Amniotic stem cell (primary cell): ENCODE data around the gene PRR16.

ENCODE experiments used
- DNase-seq: peaks from one replicate; lab custom pipeline; 2025; lab: John Stamatoyannopoulos, UW

PRR16 gene

GRCh38 chr5:120516805-120517204 is 52.7 kb downstream of the PRR16 start:
- no peak for DNase-seq

GRCh38 chr5:120517607-120518252 is 53.6 kb downstream of the PRR16 start:
- DNase-seq, result no peak

GRCh38 chr5:120518581-120518980 is 54.5 kb downstream of the PRR16 start:
- no peak for DNase-seq

- DNase-seq, result no peak
Observed at GRCh38 chr5:120527251-120527650, 63.2 kb downstream of the PRR16 start.

GRCh38 chr5:120528609-120529008 is 64.5 kb downstream of the PRR16 start:
- no peak for DNase-seq

GRCh38 chr5:120529386-120529785 is 65.3 kb downstream of the PRR16 start:
- no peak for DNase-seq

- DNase-seq, result no peak
Observed at GRCh38 chr5:120531215-120531614, 67.1 kb downstream of the PRR16 start.

GRCh38 chr5:120532835-120533234 is 68.7 kb downstream of the PRR16 start:
- no peak for DNase-seq

GRCh38 chr5:120533581-120533980 is 69.5 kb downstream of the PRR16 start:
- no peak for DNase-seq

GRCh38 chr5:120535900-120536299 is 71.8 kb downstream of the PRR16 start:
- DNase-seq, result no peak

GRCh38 chr5:120538149-120538548 is 74.0 kb downstream of the PRR16 start:
- no peak for DNase-seq

GRCh38 chr5:120538644-120539043 is 74.5 kb downstream of the PRR16 start:
- DNase-seq, result no peak

- DNase-seq, result no peak
Observed at GRCh38 chr5:120539471-120539870, 75.4 kb downstream of the PRR16 start.

GRCh38 chr5:120540097-120540496 is 76.0 kb downstream of the PRR16 start:
- DNase-seq, result no peak

- DNase-seq, result no peak
Observed at GRCh38 chr5:120544043-120544442, 79.9 kb downstream of the PRR16 start.

GRCh38 chr5:120545007-120545406 is 80.9 kb downstream of the PRR16 start:
- DNase-seq, result no peak

- no peak for DNase-seq
Observed at GRCh38 chr5:120545951-120546350, 81.9 kb downstream of the PRR16 start.

- DNase-seq, result no peak
Observed at GRCh38 chr5:120546922-120547321, 82.8 kb downstream of the PRR16 start.

GRCh38 chr5:120550358-120550757 is 86.3 kb downstream of the PRR16 start:
- no peak for DNase-seq

GRCh38 chr5:120552638-120553037 is 88.5 kb downstream of the PRR16 start:
- DNase-seq, result no peak

- DNase-seq, result no peak
Observed at GRCh38 chr5:120555345-120555744, 91.2 kb downstream of the PRR16 start.

- no peak for DNase-seq
Observed at GRCh38 chr5:120564013-120564412, 99.9 kb downstream of the PRR16 start.

GRCh38 chr5:120567066-120567465 is 103.0 kb downstream of the PRR16 start:
- no peak for DNase-seq

- no peak for DNase-seq
Observed at GRCh38 chr5:120567921-120568320, 103.8 kb downstream of the PRR16 start.

GRCh38 chr5:120568711-120569110 is 104.6 kb downstream of the PRR16 start:
- no peak for DNase-seq
